HG02884 (cell line): ENCODE results near the gene HIGD1A.

ENCODE experiments used
- ATAC-seq: cut with Tn5 transposase; IDR thresholded peaks from one replicate; pipeline ENCODE4 v1.9.1; 2021; ENCODE audit warnings: mild to moderate bottlenecking, moderate library complexity; ENCODE audit not compliant: unreplicated experiment

Gene HIGD1A

DNA sequence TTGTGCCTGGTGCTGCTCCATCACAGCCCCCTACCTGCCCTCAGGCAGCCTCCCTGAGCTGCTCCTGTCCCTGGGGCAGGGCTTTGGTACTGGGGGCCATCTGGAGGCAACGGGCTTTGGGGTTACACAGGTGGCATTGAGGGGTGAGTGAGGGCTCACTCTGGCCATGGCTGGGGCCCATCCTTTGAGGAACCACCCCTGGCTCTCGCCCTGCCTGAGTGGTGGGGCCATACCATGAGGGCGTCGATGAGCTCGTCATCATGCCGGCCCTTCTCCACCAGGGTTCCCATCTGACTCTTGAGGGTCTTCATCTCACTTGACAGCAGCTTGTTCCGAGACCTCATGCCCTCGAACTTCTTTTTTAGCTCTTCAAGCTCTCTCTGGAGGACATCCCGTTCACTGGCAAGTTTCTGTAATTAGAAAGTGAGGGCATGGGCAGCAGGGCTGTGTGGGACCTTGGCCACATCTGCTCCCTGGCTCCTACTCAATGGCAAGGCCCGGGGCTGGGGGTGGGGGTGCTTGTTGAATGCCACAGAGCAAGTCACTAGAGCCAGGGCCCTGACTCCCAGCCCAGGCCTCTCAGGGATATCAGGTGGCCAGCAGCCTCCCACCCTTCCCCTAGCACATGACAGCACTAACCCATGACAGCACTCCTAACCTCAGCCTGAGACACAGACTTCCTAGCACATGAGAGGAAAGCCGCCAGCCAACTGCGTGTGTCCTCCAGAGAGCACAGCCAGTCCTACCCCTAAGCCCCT is 64.7 kb downstream of the HIGD1A start:
- ATAC-seq: no peak

DNA sequence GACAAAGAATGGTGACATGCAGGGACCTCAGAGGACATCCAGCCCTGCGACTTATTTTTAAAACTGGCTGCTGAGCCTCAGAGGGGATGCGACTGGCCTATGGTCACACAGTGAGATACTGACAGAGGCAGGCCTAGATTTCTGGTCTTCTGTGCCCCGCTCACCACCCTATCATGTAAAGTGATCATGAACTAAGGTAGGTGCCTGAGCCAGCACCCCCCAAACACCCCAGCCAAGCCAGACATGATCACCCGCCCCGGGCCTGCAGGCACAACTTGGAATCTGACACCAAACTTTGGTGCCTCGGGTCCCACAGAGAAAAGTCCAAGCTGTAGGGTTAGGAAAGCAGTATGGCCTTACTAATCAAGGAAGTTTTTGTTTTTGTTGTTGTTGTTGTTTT is 67.8 kb downstream of the HIGD1A start:
- ATAC-seq: no peak

DNA sequence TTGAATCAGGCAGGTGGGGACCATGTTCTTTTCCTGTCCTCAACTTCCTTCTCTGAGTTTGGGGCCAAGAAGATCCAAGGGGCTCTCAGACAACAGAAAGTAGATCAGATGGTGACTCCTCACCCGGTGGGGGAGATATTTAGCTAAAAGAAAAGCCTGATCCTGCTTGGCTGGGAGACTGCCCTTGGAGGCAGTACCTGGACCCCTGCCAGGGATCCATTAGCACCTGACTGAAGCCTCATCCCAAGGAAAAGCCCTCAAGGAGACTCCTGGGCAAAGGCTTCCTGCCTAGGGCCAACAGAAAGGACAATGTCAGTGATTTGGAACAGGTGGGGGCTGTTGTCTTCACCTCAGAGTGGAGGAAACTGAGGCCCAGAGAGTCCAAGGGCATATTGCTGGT is 68.2 kb downstream of the HIGD1A start:
- no peak for ATAC-seq

DNA sequence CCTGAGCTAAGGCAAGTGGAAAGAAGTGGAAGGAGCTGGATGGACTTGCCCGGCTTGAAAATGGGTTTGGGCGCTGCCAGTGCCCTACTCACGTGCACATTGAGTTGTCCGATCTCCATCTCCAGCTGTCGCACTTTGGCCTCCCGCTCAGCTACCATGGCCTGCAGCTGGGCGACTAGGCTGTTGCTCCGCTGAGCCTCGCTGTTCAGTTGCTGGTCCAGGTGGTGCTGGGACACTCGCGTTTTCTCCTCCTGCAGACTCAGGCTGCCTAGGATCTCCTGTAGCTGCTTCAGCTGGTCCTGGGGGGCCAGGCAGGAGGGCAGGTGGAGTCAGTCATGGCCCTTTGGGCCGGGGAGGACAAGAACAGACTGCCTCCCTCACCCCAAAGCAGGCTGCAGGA is 68.7 kb downstream of the HIGD1A start:
- no peak for ATAC-seq

DNA sequence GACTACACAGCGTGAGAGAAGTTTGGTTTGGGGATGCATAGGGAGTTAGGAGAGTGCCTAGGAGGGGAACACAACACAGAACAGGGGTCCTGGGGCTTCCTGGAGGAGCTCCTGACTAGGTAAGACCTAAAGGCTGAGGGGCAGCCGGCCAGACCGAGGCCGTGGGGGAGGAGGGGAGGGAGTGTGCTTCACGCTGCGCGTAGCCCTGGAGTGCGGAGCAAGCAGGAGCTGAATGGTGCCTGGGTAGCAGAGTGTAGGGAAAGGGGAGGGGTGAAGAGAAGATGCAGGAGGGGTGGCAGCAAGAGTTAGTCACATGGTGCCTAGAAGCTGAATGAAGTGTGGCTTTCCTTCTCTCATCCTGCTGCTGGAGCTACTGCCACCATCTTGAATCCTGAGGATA is 69.3 kb downstream of the HIGD1A start:
- no peak for ATAC-seq

DNA sequence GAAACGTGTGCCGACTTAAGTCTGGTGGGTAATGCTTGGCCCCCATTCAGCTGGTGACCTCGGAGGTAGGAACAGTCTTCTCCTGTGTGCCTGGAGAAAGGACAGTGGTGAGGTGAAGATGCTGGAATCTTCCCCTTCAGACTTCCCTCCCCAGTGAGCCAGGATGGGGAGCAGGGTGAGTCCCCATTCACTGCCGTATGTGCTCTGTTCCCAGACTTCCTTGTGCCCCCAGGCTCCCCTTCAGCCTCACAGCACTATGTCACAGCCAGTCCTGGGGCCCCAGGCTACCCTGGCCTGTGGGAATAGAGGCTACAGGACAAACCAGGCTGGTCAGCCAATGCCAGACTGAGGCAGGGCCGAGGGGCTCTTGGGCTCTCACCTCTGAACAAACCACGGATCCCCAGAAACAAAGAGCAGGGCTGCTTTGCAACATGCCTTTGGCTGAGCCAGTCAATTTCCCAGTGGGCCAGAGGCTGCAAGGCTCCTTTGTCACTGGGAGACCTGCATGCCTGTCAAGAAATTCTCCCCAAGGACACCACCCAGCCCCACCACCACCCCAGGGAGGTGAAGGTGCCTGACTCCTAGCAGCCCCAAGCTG is 69.9 kb downstream of the HIGD1A start:
- no peak for ATAC-seq

DNA sequence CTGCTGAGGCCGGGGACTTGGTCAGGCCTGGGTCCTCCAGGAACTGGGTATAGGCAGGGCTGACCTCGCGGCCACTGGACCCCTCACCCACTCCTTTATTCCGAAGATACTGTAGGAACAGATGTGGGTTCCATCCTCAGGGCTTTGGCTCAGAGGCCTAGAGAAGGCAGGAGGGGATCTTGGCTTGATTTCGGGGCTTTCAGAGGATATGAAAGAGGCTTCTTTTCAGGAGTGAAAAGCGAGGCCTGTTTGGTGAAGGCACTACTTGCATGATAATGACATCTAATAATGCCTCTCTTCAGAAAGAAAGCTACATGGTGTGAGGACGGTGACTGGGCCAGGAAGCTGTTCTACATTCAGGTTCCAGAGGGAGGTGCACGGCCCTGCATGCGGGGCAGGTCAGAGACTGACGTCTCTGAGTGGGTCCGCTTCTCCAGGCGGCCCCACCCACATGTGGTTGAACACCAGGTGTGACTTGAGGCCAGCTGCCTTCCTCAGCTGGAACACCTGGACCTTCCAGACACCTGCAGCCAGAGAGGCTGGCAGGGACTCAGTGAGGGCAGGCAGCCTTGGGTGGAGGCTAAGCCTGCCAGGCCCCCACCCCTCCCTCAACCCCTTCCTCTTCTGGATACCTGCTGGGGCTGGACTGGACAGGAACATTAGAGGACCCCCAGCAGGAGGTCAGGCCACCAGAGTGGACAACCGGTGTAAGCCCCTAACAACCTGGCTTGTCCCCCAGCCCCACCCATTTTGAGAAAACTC is 70.6 kb downstream of the HIGD1A start:
- ATAC-seq: no peak
